Neutrophil (primary cell): ENCODE data around the gene IDI1.

Experiments
- H3K27ac ChIP-seq: fragments of 200-600 bp; sonication (generic); 2 replicates; pipeline ENCODE4 v1.5.1; 2016; ENCODE audit warnings: mild to moderate bottlenecking, moderate library complexity
- H3K27me3 ChIP-seq: fragments of 200-600 bp; sonication (generic); 2 replicates; pipeline ENCODE4 v1.6.0; 2016; ENCODE audit warnings: mild to moderate bottlenecking
- H3K36me3 ChIP-seq: fragments of 200-600 bp; sonication (generic); 2 replicates; pipeline ENCODE4 v1.5.1; 2017
- H3K4me1 ChIP-seq, 2 experiments: fragments of 200-600 bp in 1 of 2; sonication (generic) in 1 of 2; 1 replicate in 1 of 2; 2 replicates in 1 of 2; pipeline versions ENCODE4 v1.5.1 to v1.6.1; 2013 to 2016; ENCODE audit warnings: low read depth in 1 of 2, low read length in 1 of 2, mild to moderate bottlenecking in 1 of 2, moderate library complexity in 1 of 2; ENCODE audit not compliant: control insufficient read depth in 1 of 2, insufficient read depth in 1 of 2
- H3K4me3 ChIP-seq, 2 experiments: fragments of 200-600 bp in 1 of 2; sonication (generic) in 1 of 2; 1 replicate in 1 of 2; 2 replicates in 1 of 2; pipeline ENCODE4 v1.5.1; 2013 to 2016; ENCODE audit warnings: low read depth in 1 of 2, low read length in 1 of 2, mild to moderate bottlenecking in 1 of 2, moderate library complexity in 1 of 2
- H3K9me3 ChIP-seq: fragments of 200-600 bp; sonication (generic); 2 replicates; pipeline ENCODE4 v1.5.1; 2016
- TF ChIP-seq, protein P1 (sequence below): fragments of 200-600 bp; sonication (generic); IDR thresholded peaks from 2 replicates; pipeline ENCODE4 v1.5.1; 2016; ENCODE audit warnings: antibody characterized with exemption

The IDI1 gene

DNA sequence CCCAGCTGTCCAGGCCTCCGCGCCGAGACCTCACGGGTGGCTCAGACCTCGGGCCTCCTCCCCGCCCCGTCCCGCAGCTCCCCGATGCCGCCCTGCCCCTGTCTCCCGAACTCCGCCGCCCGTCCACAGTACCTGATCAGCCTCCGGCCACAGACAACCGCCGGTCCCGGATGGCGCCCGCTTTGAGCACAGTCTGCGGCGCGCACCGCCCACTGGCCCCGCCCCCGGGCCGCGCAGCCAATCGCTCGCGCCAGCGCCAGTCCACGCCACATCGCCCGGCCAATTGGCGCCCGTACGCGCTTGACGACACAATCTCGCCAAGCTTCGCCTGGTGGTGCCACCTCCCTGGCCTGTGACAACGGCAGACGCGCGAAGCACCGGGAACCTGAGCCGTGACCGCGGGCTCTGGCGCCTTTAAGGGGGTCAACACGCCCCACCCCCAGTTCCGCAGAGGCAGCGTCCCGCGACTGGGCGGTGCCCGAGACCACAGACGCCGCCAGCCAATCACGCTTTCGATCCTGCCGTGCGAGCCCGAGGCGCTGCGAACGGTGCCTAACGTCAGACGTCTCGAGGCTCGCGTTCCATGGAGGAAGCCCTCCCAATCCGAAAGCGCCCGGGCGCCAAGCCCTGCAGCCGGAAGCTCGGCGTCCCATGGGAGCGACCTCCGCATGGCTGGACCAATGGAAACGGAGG lies at the start of gene IDI1:
TSS of gene IDI1 (minus strand) at position 388 of the 693 bp plus-strand sequence. CDS start at position 272, 116 bp downstream.
- TF ChIP-seq, protein P1, sequence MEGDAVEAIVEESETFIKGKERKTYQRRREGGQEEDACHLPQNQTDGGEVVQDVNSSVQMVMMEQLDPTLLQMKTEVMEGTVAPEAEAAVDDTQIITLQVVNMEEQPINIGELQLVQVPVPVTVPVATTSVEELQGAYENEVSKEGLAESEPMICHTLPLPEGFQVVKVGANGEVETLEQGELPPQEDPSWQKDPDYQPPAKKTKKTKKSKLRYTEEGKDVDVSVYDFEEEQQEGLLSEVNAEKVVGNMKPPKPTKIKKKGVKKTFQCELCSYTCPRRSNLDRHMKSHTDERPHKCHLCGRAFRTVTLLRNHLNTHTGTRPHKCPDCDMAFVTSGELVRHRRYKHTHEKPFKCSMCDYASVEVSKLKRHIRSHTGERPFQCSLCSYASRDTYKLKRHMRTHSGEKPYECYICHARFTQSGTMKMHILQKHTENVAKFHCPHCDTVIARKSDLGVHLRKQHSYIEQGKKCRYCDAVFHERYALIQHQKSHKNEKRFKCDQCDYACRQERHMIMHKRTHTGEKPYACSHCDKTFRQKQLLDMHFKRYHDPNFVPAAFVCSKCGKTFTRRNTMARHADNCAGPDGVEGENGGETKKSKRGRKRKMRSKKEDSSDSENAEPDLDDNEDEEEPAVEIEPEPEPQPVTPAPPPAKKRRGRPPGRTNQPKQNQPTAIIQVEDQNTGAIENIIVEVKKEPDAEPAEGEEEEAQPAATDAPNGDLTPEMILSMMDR, result peak; percentile 62
- peak within 1 kb of the TSS; percentile 98 for H3K4me3 ChIP-seq
- H3K36me3 ChIP-seq, result peaks cover 33% of the 10 kb centered on the region
- H3K4me1 ChIP-seq, result peaks cover 57% of the 10 kb centered on the region in 2 experiments
- H3K9me3 ChIP-seq, result no peaks in the 10 kb centered on the region
- H3K27ac ChIP-seq, result peak within 1 kb of the TSS; percentile 98
- H3K27me3 ChIP-seq, result no peaks in the 10 kb centered on the region

DNA sequence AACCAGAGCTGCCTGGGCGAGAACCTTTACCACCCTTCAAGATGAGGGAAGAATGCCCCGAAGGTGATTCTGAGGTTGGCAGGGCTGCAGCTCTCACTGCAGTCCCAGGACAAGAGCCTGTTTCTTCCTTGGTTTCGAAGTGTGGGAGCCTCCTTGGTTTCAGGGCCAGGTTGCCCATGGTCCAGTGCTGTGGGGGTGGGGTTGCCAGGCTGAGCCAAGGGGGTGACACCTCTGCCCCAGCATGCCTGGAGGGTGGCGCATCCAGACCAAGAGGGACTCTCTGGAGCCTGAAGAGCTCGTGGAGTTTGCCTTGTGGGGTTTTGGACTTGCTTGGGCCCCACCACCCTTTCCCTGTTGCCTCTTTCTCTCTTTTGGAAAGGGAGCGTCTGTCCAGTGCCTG lies 48.5 kb upstream of the IDI1 start:
- no peaks in the 10 kb centered on the region for H3K9me3 ChIP-seq
- H3K27me3 ChIP-seq, result no peaks in the 10 kb centered on the region
- no peak overlapping the region for H3K4me3 ChIP-seq
- H3K27ac ChIP-seq, result no peak overlapping the region
- H3K4me1 ChIP-seq, result no peaks in the 10 kb centered on the region
- H3K36me3 ChIP-seq, result peaks cover 93% of the 10 kb centered on the region
- TF ChIP-seq, protein P1, result no peak

DNA sequence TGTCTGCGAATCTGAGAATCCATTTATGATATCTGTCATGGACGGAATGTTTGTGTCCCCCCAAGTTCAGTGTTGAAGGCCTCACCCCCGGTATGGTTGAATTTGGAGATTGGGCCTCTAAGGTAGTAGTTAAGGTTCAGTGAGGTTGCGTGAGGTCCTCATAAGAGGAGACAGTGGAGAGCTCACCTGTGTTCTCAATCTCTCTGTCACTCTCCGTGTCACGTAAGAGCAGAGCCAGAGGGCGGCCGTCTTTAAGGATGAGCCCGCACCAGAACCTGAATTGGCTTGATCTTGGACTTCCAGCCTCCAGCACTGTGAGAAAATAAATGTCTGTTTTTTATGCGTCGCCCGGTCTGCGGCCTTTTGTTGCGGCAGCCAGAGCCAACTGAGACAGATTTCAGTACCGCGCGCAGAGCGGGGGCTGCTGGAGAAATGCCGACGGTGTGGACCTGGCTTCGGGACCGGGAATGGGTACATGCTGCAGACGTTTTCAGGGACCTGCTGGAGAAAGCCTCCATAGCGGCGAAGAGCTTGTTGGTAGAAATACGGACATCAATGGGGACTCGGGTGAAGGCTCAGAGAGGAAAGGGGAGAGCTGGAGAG lies 47.5 kb upstream of the IDI1 start:
- Histone ChIP-seq H3K4me3 (no peak overlapping the region), H3K9me3 (no peaks in the 10 kb centered on the region), H3K27ac (no peak overlapping the region), H3K36me3 (peaks cover 91% of the 10 kb centered on the region), H3K27me3 (no peaks in the 10 kb centered on the region), H3K4me1 (no peaks in the 10 kb centered on the region)
- TF ChIP-seq, protein P1, result no peak

DNA sequence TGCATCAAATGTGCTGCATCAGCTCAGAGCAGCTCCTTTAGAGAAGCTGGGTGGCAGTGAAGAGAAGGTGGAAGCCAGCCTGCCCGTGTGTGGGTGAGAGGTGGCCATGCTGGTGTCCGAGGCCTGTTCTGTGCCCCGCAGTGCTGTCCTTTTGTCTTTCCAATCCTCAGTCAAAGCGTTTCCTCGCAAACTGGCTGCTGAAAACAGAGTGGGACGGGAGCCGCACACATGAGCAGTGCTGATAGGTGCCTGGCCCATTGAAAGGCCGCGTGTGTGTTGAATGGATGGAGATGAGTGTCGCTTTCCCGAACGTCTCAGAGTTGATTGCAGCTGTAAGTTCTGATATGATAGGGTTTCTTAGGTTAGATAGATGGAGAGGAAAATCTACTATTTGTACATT lies 46.6 kb upstream of the IDI1 start:
- Histone ChIP-seq H3K27me3 (no peaks in the 10 kb centered on the region), H3K9me3 (no peaks in the 10 kb centered on the region), H3K36me3 (peaks cover 91% of the 10 kb centered on the region), H3K27ac (no peak overlapping the region), H3K4me1 (no peaks in the 10 kb centered on the region), H3K4me3 (no peak overlapping the region)
- TF ChIP-seq, protein P1, result no peak

DNA sequence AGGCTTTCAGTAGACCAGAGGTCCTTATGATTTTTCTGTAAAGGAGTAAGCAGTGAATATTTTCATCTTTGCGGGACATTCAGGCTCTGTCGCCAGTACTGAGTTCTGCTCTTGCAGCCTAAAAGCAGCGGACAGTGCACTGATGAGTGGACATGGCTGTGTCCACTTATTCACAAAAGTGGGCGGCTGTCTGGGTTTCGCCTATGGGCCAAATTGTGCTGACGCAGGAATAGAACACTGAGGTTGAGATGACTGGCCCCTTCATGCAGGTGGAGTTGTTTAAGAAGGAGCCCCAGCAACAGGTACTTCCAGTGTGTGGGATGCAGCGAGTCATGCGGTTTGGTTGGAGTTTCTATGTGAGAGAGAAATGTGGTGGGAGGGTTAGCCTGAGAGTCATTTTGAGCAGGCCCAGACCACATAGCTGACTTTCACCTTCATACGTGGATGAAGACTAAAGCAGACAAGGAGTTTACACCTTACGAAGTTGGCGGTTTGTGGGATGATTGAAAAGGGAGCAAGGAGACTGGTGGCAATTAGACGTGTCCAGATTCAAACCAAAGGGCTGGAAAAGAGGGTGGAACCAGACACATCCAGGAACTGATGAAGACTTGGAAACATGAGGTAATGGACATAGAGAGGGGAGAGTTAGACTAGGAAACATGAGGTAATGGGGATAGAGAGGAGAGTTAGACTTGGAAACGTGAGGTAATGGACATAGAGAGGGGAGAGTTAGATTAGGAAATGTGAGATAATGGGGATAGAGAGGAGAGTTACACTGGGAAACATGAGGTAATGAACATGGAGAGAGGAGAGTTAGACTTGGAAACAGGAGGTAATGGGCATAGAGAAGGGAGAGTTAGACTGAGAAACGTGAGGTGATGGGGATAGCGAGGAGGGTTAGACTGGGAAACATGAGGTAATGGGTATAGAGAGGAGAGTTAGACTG lies 45.5 kb upstream of the IDI1 start:
- no peaks in the 10 kb centered on the region for H3K27me3 ChIP-seq
- no peak overlapping the region for H3K27ac ChIP-seq
- no peak overlapping the region for H3K4me3 ChIP-seq
- no peaks in the 10 kb centered on the region for H3K4me1 ChIP-seq
- H3K9me3 ChIP-seq, result no peaks in the 10 kb centered on the region
- peaks cover 91% of the 10 kb centered on the region for H3K36me3 ChIP-seq
- TF ChIP-seq, protein P1, result no peak
